ENCODE results near the gene RAB1B.

RAB1B gene

DNA sequence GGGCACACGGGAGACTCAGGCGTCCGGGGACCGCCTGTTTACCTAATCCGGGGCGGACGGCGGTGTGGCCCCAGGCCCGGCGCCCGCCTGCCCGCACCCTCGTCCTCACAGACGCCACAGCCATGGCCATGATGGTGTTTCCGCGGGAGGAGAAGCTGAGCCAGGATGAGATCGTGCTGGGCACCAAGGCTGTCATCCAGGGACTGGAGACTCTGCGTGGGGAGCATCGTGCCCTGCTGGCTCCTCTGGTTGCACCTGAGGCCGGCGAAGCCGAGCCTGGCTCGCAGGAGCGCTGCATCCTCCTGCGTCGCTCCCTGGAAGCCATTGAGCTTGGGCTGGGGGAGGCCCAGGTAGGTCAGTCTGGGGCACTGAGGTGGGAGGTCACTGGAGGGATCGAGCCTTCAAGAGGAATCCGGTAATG lies 10.0 kb upstream of the RAB1B start:
- Histone ChIP-seq H3K4me3 (ENCODE audit: low read length in 2 of 2) (peak overlapping the region; percentile 77 to 84), H3K27ac (ENCODE audit: low read depth in 2 of 2, low read length in 2 of 2) (no peak overlapping the region), H3K27me3 (ENCODE audit: control insufficient read depth in 2 of 2, insufficient read depth in 2 of 2, low read length in 2 of 2) (peaks cover 0 to 5% of the 10 kb centered on the region in 2 donors)

DNA sequence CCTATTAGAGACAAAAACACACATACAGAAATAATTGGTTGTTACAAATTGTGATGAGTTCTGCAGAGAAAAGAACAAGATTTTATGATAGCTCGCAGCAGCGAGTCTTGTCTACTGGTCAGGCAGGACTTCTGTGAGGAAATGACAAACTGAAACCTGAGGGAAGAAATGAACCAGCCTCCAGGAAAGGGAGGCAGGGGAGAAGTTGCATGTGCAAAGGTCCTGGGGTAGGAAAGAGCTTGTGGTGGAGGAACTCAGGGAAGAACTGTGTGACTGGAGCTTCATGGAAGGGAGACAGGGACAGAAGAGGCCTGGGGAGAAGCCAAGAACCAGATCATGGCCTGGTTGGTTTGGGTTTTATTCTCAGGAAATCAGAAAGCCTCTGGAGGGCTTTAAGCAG lies 9.2 kb upstream of the RAB1B start:
- Histone ChIP-seq H3K9me3 (ENCODE audit: control insufficient read depth in 2 of 2, low read length in 2 of 2) (no peaks in the 10 kb centered on the region), H3K27me3 (ENCODE audit: control insufficient read depth in 2 of 2, insufficient read depth in 2 of 2, low read length in 2 of 2) (peaks cover 0 to 5% of the 10 kb centered on the region in 2 donors), H3K4me3 (ENCODE audit: low read length in 2 of 2) (no peak overlapping the region), H3K27ac (ENCODE audit: low read depth in 2 of 2, low read length in 2 of 2) (no peak overlapping the region), H3K36me3 (ENCODE audit: control insufficient read depth in 2 of 2, insufficient read depth in 2 of 2, low read length in 2 of 2) (peaks cover 3 to 13% of the 10 kb centered on the region in 2 donors), H3K4me1 (ENCODE audit: control insufficient read depth in 2 of 2, insufficient read depth in 2 of 2, low read length in 2 of 2) (peaks cover 7 to 13% of the 10 kb centered on the region in 2 donors), H3K9ac (ENCODE audit: low read depth in 1 of 2, low read length in 2 of 2) (no peak overlapping the region)

More for the DNA sequence above, 10.0 kb upstream of the RAB1B start:
- peaks cover 3 to 9% of the 10 kb centered on the region in 2 donors for H3K36me3 ChIP-seq (ENCODE audit: control insufficient read depth in 2 of 2, insufficient read depth in 2 of 2, low read length in 2 of 2)
- peak overlapping the region; percentile 63 to 89 for H3K9ac ChIP-seq (ENCODE audit: low read depth in 1 of 2, low read length in 2 of 2)
- H3K9me3 ChIP-seq (ENCODE audit: control insufficient read depth in 2 of 2, low read length in 2 of 2): no peaks in the 10 kb centered on the region
- peaks cover 7 to 13% of the 10 kb centered on the region in 2 donors for H3K4me1 ChIP-seq (ENCODE audit: control insufficient read depth in 2 of 2, insufficient read depth in 2 of 2, low read length in 2 of 2)

DNA sequence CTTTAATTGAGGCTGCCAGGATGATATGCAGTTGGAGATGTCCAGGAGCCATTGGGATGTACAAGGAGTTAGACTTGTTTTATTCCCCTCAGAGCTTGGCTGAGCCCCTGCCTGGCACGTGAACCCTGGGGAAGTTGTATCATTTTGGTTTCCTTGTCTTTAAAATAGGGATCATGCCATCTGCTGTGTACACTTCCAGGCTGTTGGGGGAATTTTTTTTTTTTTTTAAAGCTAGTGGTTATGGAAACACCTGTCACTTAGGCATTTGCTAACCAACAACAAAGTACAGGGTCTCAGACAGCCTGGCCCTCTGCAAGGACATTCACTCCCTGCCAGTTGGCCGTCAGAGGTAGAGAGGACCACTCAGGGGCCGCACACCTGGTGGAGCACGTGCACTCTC lies 8.5 kb upstream of the RAB1B start:
- Histone ChIP-seq H3K4me1 (ENCODE audit: control insufficient read depth in 2 of 2, insufficient read depth in 2 of 2, low read length in 2 of 2) (peaks cover 7 to 13% of the 10 kb centered on the region in 2 donors), H3K9me3 (ENCODE audit: control insufficient read depth in 2 of 2, low read length in 2 of 2) (no peaks in the 10 kb centered on the region), H3K9ac (ENCODE audit: low read depth in 1 of 2, low read length in 2 of 2) (no peak overlapping the region), H3K36me3 (ENCODE audit: control insufficient read depth in 2 of 2, insufficient read depth in 2 of 2, low read length in 2 of 2) (peaks cover 3 to 18% of the 10 kb centered on the region in 2 donors), H3K27me3 (ENCODE audit: control insufficient read depth in 2 of 2, insufficient read depth in 2 of 2, low read length in 2 of 2) (peaks cover 0 to 5% of the 10 kb centered on the region in 2 donors), H3K4me3 (ENCODE audit: low read length in 2 of 2) (no peak overlapping the region), H3K27ac (ENCODE audit: low read depth in 2 of 2, low read length in 2 of 2) (no peak overlapping the region)

GRCh38 chr11:66261578-66261977 lies 6.9 kb upstream of the RAB1B start:
- H3K27ac ChIP-seq (ENCODE audit: low read depth in 2 of 2, low read length in 2 of 2): no peak overlapping the region
- peaks cover 3 to 18% of the 10 kb centered on the region in 2 donors for H3K36me3 ChIP-seq (ENCODE audit: control insufficient read depth in 2 of 2, insufficient read depth in 2 of 2, low read length in 2 of 2)
- H3K4me1 ChIP-seq (ENCODE audit: control insufficient read depth in 2 of 2, insufficient read depth in 2 of 2, low read length in 2 of 2): peaks cover 7 to 15% of the 10 kb centered on the region in 2 donors
- no peak overlapping the region for H3K4me3 ChIP-seq (ENCODE audit: low read length in 2 of 2)
- no peak overlapping the region for H3K9ac ChIP-seq (ENCODE audit: low read depth in 1 of 2, low read length in 2 of 2)
- peaks cover 0 to 3% of the 10 kb centered on the region in 2 donors for H3K27me3 ChIP-seq (ENCODE audit: control insufficient read depth in 2 of 2, insufficient read depth in 2 of 2, low read length in 2 of 2)
- H3K9me3 ChIP-seq (ENCODE audit: control insufficient read depth in 2 of 2, low read length in 2 of 2): no peaks in the 10 kb centered on the region

DNA sequence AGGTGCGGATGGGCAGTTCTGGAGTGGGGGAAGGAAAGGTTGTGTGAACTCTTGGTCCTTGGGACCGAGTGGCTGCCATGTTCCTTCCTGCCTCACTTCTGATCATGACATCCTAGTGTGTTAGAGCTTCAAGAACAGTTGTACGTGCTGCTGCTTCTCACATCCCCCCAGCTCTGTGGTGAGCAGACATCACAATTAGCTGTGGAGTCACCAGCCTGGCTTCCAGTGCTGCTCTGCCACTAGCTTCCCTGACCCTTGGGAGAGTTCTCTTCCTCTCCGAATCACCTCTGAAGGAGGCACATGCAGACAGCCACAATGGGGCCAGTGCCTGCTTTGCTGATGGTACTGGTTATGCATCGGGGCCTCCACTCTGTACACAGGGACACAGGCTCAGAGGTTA lies 6.2 kb upstream of the RAB1B start:
- Histone ChIP-seq H3K4me1 (ENCODE audit: control insufficient read depth in 2 of 2, insufficient read depth in 2 of 2, low read length in 2 of 2) (peaks cover 12 to 16% of the 10 kb centered on the region in 2 donors), H3K27me3 (ENCODE audit: control insufficient read depth in 2 of 2, insufficient read depth in 2 of 2, low read length in 2 of 2) (no peaks in the 10 kb centered on the region), H3K4me3 (ENCODE audit: low read length in 2 of 2) (no peak overlapping the region), H3K9me3 (ENCODE audit: control insufficient read depth in 2 of 2, low read length in 2 of 2) (no peaks in the 10 kb centered on the region), H3K9ac (ENCODE audit: low read depth in 1 of 2, low read length in 2 of 2) (no peak overlapping the region), H3K27ac (ENCODE audit: low read depth in 2 of 2, low read length in 2 of 2) (no peak overlapping the region), H3K36me3 (ENCODE audit: control insufficient read depth in 2 of 2, insufficient read depth in 2 of 2, low read length in 2 of 2) (peaks cover 3 to 18% of the 10 kb centered on the region in 2 donors)

DNA sequence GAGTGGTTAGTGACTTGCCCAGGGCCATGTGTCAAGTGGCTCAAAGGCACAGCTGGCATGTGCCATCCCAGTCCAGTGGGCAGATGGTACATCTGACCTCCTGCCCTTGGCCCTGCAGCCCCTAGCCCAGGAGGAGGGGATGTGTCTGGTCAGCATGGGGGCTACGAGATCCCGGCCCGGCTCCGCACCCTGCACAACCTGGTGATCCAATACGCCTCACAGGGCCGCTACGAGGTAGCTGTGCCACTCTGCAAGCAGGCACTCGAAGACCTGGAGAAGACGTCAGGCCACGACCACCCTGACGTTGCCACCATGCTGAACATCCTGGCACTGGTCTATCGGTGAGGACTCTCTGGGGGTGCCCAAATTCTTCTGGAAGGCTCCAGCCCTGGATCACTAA lies 5.7 kb upstream of the RAB1B start:
- Histone ChIP-seq H3K9me3 (ENCODE audit: control insufficient read depth in 2 of 2, low read length in 2 of 2) (no peaks in the 10 kb centered on the region), H3K4me1 (ENCODE audit: control insufficient read depth in 2 of 2, insufficient read depth in 2 of 2, low read length in 2 of 2) (peaks cover 12 to 18% of the 10 kb centered on the region in 2 donors), H3K4me3 (ENCODE audit: low read length in 2 of 2) (no peak overlapping the region), H3K36me3 (ENCODE audit: control insufficient read depth in 2 of 2, insufficient read depth in 2 of 2, low read length in 2 of 2) (peaks cover 3 to 18% of the 10 kb centered on the region in 2 donors), H3K27me3 (ENCODE audit: control insufficient read depth in 2 of 2, insufficient read depth in 2 of 2, low read length in 2 of 2) (no peaks in the 10 kb centered on the region), H3K27ac (ENCODE audit: low read depth in 2 of 2, low read length in 2 of 2) (no peak overlapping the region), H3K9ac (ENCODE audit: low read depth in 1 of 2, low read length in 2 of 2) (no peak overlapping the region)

DNA sequence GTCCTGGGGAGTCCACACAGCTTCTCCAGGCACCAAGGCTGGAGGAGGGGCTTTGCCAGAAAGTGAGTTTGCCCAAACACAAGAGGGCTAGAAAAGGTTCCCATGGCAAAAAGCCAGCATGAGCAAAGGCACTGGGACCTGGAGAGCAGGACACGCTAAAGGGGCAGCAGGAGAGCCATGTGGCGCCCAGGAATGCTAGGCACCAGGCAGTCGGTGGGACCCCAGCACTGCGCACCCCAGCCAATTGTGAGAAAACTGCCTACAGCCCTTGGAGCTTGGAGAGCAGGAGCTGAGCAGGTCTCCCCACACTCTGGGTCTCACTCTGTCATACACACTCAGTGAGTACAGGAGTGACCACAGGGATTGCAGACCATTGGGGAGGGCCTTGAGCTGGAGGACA lies 5.2 kb upstream of the RAB1B start:
- Histone ChIP-seq H3K9ac (ENCODE audit: low read depth in 1 of 2, low read length in 2 of 2) (no peak overlapping the region), H3K27ac (ENCODE audit: low read depth in 2 of 2, low read length in 2 of 2) (no peak overlapping the region), H3K27me3 (ENCODE audit: control insufficient read depth in 2 of 2, insufficient read depth in 2 of 2, low read length in 2 of 2) (no peaks in the 10 kb centered on the region), H3K36me3 (ENCODE audit: control insufficient read depth in 2 of 2, insufficient read depth in 2 of 2, low read length in 2 of 2) (peaks cover 3 to 18% of the 10 kb centered on the region in 2 donors), H3K4me1 (ENCODE audit: control insufficient read depth in 2 of 2, insufficient read depth in 2 of 2, low read length in 2 of 2) (peaks cover 15 to 16% of the 10 kb centered on the region in 2 donors), H3K4me3 (ENCODE audit: low read length in 2 of 2) (no peak overlapping the region), H3K9me3 (ENCODE audit: control insufficient read depth in 2 of 2, low read length in 2 of 2) (no peaks in the 10 kb centered on the region)

DNA sequence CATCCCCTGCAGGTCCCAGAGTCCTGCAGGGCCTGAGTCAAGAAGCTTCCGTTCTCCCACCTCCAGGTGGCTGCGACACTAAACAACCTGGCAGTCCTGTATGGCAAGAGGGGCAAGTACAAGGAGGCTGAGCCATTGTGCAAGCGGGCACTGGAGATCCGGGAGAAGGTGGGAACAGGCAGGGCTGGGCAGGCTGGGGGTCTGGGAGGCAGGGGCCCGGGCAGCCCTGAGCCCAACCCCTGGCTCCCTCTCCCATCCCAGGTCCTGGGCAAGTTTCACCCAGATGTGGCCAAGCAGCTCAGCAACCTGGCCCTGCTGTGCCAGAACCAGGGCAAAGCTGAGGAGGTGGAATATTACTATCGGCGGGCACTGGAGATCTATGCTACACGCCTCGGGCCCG lies 4.7 kb upstream of the RAB1B start:
- H3K27me3 ChIP-seq (ENCODE audit: control insufficient read depth in 2 of 2, insufficient read depth in 2 of 2, low read length in 2 of 2): no peaks in the 10 kb centered on the region
- H3K36me3 ChIP-seq (ENCODE audit: control insufficient read depth in 2 of 2, insufficient read depth in 2 of 2, low read length in 2 of 2): peaks cover 3 to 18% of the 10 kb centered on the region in 2 donors
- no peak overlapping the region for H3K27ac ChIP-seq (ENCODE audit: low read depth in 2 of 2, low read length in 2 of 2)
- peaks cover 10% of the 10 kb centered on the region in 2 donors for H3K4me1 ChIP-seq (ENCODE audit: control insufficient read depth in 2 of 2, insufficient read depth in 2 of 2, low read length in 2 of 2)
- H3K4me3 ChIP-seq (ENCODE audit: low read length in 2 of 2): no peak overlapping the region
- no peak overlapping the region for H3K9ac ChIP-seq (ENCODE audit: low read depth in 1 of 2, low read length in 2 of 2)
- H3K9me3 ChIP-seq (ENCODE audit: control insufficient read depth in 2 of 2, low read length in 2 of 2): no peaks in the 10 kb centered on the region

DNA sequence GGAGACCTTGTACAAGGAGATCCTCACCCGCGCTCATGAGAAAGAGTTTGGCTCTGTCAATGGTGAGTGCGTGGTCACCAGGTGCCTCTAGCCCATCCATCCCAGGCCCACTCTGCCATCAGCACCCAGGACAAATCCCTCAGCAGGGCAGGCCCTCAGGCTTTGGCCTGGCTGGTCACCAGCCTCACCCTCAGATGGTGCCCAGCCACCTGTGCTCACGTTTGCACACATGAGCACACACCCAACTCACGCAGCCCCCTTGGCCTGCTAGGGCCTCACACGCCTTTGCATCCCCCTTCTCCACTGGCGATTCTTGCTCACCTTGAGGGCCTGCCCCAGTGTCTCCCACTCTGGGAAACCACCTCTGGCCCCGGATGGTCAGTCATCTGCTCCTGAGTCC lies 4.1 kb upstream of the RAB1B start:
- Histone ChIP-seq H3K36me3 (ENCODE audit: control insufficient read depth in 2 of 2, insufficient read depth in 2 of 2, low read length in 2 of 2) (peaks cover 3 to 18% of the 10 kb centered on the region in 2 donors), H3K4me3 (ENCODE audit: low read length in 2 of 2) (no peak overlapping the region), H3K4me1 (ENCODE audit: control insufficient read depth in 2 of 2, insufficient read depth in 2 of 2, low read length in 2 of 2) (peaks cover 12 to 14% of the 10 kb centered on the region in 2 donors), H3K27ac (ENCODE audit: low read depth in 2 of 2, low read length in 2 of 2) (no peak overlapping the region), H3K9ac (ENCODE audit: low read depth in 1 of 2, low read length in 2 of 2) (no peak overlapping the region), H3K9me3 (ENCODE audit: control insufficient read depth in 2 of 2, low read length in 2 of 2) (no peaks in the 10 kb centered on the region), H3K27me3 (ENCODE audit: control insufficient read depth in 2 of 2, insufficient read depth in 2 of 2, low read length in 2 of 2) (no peaks in the 10 kb centered on the region)

DNA sequence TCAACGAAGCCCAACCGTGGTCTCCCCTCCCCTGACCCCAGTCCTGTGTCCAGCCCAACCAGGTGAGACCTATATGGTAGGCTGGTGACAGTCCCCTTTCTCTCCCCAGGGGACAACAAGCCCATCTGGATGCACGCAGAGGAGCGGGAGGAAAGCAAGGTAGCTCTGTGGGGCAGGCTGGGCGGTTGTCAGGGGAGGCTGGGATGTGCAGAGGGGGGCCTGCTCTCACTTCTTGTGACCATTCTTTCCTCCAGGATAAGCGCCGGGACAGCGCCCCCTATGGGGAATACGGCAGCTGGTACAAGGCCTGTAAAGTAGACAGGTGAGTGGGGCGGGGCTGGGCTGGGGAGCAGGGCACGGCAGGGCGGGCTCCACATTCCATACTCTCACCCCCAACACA lies 3.5 kb upstream of the RAB1B start:
- H3K27me3 ChIP-seq (ENCODE audit: control insufficient read depth in 2 of 2, insufficient read depth in 2 of 2, low read length in 2 of 2): no peaks in the 10 kb centered on the region
- H3K36me3 ChIP-seq (ENCODE audit: control insufficient read depth in 2 of 2, insufficient read depth in 2 of 2, low read length in 2 of 2): peaks cover 3 to 18% of the 10 kb centered on the region in 2 donors
- peaks cover 17 to 18% of the 10 kb centered on the region in 2 donors for H3K4me1 ChIP-seq (ENCODE audit: control insufficient read depth in 2 of 2, insufficient read depth in 2 of 2, low read length in 2 of 2)
- H3K9ac ChIP-seq (ENCODE audit: low read depth in 1 of 2, low read length in 2 of 2): no peak overlapping the region
- H3K9me3 ChIP-seq (ENCODE audit: control insufficient read depth in 2 of 2, low read length in 2 of 2): no peaks in the 10 kb centered on the region
- no peak overlapping the region for H3K27ac ChIP-seq (ENCODE audit: low read depth in 2 of 2, low read length in 2 of 2)
- no peak overlapping the region for H3K4me3 ChIP-seq (ENCODE audit: low read length in 2 of 2)
